Upper lobe of left lung (tissue), 6 donors: Measurements from ENCODE around the gene NAIF1. TPM values are rescaled to one million over a fixed set of nuclear protein-coding genes. Genes with fewer than 3 reads are reported as not detected.

Experiments
- ATAC-seq, 2 donors: fragments of 200-7000 bp; cut with Tn5 transposase; one replicate each; pipeline ENCODE4 v1.9.1; 2022; ENCODE audit warnings: mild to moderate bottlenecking in 2 of 2, moderate library complexity in 2 of 2; ENCODE audit not compliant: low FRiP score in 2 of 2
- DNase-seq, 2 donors: peaks; one replicate each; pipeline ENCODE4 v3.0.0-alpha.2; 2019 to 2020
- H3K27ac ChIP-seq, 4 donors: fragments of 200-600 bp; sonication (generic); one replicate each; pipeline ENCODE4 v1.5.1; 2016 to 2019
- H3K27me3 ChIP-seq, 4 donors: fragments of 200-600 bp; sonication (generic); one replicate each; pipeline ENCODE4 v1.5.1; 2017 to 2019
- H3K36me3 ChIP-seq, 4 donors: fragments of 200-600 bp; sonication (generic); one replicate each; pipeline ENCODE4 v1.5.1; 2016 to 2019
- H3K4me1 ChIP-seq, 4 donors: fragments of 200-600 bp; sonication (generic); one replicate each; pipeline ENCODE4 v1.5.1; 2018 to 2019
- H3K4me3 ChIP-seq, 4 donors: fragments of 200-600 bp; sonication (generic); one replicate each; pipeline ENCODE4 v1.5.1; 2017 to 2019; ENCODE audit warnings: mild to moderate bottlenecking in 2 of 4, moderate library complexity in 1 of 4
- H3K9me3 ChIP-seq, 4 donors: fragments of 200-600 bp; sonication (generic); one replicate each; pipeline ENCODE4 v1.5.1; 2018 to 2019
- EP300 ChIP-seq, 4 donors: sonication (generic); formaldehyde crosslinking; IDR thresholded peaks; one replicate each; pipeline ENCODE4 v1.5.1; 2017; ENCODE audit warnings: antibody characterized with exemption in 4 of 4, control low read depth in 2 of 4
- POLR2A ChIP-seq, 4 donors: fragments of 450-650 bp; IDR thresholded peaks; one replicate each; pipeline ENCODE4 v1.5.1; 2016 to 2017; ENCODE audit warnings: antibody characterized with exemption in 4 of 4, mild to moderate bottlenecking in 2 of 4
- POLR2AphosphoS5 ChIP-seq, 2 donors: sonication (generic); formaldehyde crosslinking; IDR thresholded peaks; one replicate each; pipeline ENCODE4 v1.5.1; 2017; ENCODE audit warnings: antibody characterized with exemption in 2 of 2
- WGBS, 2 donors: methylation state at CpG; one replicate each; pipeline ENCODE4 v1.1.5; 2017 to 2018; 5-methylcytosine and 5-hydroxymethylcytosine counted together
- total RNA-seq, 6 donors: library from RNA; depleted of rRNA in 4 of 6; stranded (reverse); fragments of >200 nt in 4 of 6; gene quantifications; one replicate each; pipeline versions ENCODE4 v1.1.0 to v1.2.1, GENCODE V29; 2016 to 2021
- TF ChIP-seq, protein P1 (sequence below), 6 experiments: fragments of 450-650 bp in 4 of 6; fragments of 200-600 bp in 2 of 6; sonication (generic) in 2 of 6; IDR thresholded peaks; one replicate each; pipeline ENCODE4 v1.5.1; 2016 to 2019; ENCODE audit warnings: antibody characterized with exemption in 6 of 6
- donor health status: DM: no; HTN: no; CAD: no; lungs with moderate emphysema.
- donor health status: DM: no; HTN: yes; CAD: no; lungs with severe emphysema.

Gene NAIF1
- total RNA-seq, 6 donors from 2014 or later, result 8.0 to 37.7 (median 13.0) TPM

DNA sequence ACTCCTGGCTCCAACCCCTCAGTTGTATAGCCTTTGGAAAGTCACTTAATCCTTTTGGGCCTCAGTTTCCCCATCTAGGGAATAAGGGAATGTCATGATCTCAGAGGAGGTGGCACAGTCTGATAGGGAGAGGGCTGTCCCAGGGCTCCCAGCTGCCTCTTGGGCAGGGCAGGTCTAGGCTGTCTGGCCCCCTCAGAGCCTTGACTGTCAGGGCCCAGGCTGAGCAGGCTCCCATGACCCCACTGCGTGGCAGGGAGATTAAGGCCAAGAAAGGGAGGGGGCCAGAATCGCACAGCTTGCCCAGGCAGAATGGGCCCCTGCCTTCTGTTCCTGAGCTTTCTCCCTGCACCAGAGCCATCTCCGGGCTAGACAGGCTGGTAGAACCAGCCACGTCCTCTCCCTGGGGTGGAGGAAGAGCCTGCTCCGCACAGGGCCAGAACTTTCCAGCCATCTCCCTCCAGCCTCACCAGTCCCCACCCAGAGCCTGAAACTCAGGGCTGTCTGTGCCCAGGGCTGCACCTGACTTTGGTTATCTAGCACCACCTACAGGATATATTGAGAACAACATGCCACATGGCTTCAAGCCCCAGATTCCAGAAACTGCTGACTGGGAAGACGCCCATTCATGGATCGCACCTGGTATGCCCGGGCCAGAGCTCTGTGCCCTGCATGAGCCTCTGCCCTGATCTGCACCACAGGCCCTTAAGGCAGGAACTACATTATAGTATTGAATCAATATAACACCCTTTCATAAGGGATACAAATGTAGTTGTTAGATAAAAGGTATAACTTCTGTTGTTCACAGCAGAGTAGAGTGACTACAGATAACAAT, 32.1 kb downstream of the NAIF1 start:
- ATAC-seq, result peak; percentile 95 to 97
- Histone ChIP-seq H3K4me1 (peaks cover 0 to 4% (median 0%) of the 10 kb centered on the region in 4 donors), H3K27ac (no peak overlapping the region), H3K36me3 (no peaks in the 10 kb centered on the region), H3K4me3 (no peak overlapping the region), H3K27me3 (no peaks in the 10 kb centered on the region), H3K9me3 (no peaks in the 10 kb centered on the region)
- peak in 1 of 2 donors; percentile 78 for DNase-seq
- TF ChIP-seq POLR2AphosphoS5 (IDR thresholded peaks at IDR 0.05), result no peak
- TF ChIP-seq, protein P1, sequence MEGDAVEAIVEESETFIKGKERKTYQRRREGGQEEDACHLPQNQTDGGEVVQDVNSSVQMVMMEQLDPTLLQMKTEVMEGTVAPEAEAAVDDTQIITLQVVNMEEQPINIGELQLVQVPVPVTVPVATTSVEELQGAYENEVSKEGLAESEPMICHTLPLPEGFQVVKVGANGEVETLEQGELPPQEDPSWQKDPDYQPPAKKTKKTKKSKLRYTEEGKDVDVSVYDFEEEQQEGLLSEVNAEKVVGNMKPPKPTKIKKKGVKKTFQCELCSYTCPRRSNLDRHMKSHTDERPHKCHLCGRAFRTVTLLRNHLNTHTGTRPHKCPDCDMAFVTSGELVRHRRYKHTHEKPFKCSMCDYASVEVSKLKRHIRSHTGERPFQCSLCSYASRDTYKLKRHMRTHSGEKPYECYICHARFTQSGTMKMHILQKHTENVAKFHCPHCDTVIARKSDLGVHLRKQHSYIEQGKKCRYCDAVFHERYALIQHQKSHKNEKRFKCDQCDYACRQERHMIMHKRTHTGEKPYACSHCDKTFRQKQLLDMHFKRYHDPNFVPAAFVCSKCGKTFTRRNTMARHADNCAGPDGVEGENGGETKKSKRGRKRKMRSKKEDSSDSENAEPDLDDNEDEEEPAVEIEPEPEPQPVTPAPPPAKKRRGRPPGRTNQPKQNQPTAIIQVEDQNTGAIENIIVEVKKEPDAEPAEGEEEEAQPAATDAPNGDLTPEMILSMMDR (IDR thresholded peaks at IDR 0.05), result peak; percentile 80 to 97 (median 94)
- 10 to 31% methylated on average over 2 to 8 of the region's 8 CpGs for WGBS, 2 donors

- H3K9me3 ChIP-seq, result no peaks in the 10 kb centered on the region
- TF ChIP-seq, protein P1 (IDR thresholded peaks at IDR 0.05), result no peak
- TF ChIP-seq EP300 (IDR thresholded peaks at IDR 0.05), result no peak
- no peak for TF ChIP-seq POLR2AphosphoS5 (IDR thresholded peaks at IDR 0.05)
- TF ChIP-seq POLR2A (IDR thresholded peaks at IDR 0.05), result no peak
- DNase-seq (no peak), ATAC-seq (no peak)
- no peaks in the 10 kb centered on the region for H3K27me3 ChIP-seq
- H3K27ac ChIP-seq, result no peak overlapping the region
- no peak overlapping the region for H3K4me3 ChIP-seq
- 88 to 89% methylated on average over 4 of the region's 4 CpGs for WGBS, 2 donors
- peaks cover 0 to 4% (median 0%) of the 10 kb centered on the region in 4 donors for H3K4me1 ChIP-seq
- no peaks in the 10 kb centered on the region for H3K36me3 ChIP-seq
Measured at GRCh38 chr9:128033609-128034008, 33.5 kb downstream of the NAIF1 start.

DNA sequence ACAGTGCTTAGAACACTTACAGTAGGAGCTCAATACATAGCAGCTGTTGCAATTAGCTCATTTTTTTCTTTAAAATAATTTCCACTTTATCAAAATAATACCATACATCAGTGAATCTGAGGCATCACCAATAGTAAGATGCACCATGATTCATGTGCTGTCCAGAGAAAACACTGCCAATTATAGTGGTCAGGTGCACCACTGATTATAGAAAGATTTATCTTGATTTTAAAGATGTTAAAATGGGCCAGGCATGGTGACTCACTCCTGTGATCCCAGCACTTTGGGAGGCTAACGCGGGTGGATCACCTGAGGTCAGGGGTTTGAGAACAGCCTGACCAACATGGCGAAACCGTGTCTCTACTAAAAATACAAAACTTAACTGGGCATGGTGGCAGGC, 39.4 kb downstream of the NAIF1 start:
- peaks cover 0 to 12% (median 4%) of the 10 kb centered on the region in 4 donors for H3K4me1 ChIP-seq
- H3K27ac ChIP-seq, result peak overlapping the region in 1 of 4 donors; percentile 54
- no peaks in the 10 kb centered on the region for H3K27me3 ChIP-seq
- no peaks in the 10 kb centered on the region for H3K9me3 ChIP-seq
- TF ChIP-seq, protein P1 (IDR thresholded peaks at IDR 0.05), result no peak
- no peak for TF ChIP-seq POLR2A (IDR thresholded peaks at IDR 0.05)
- TF ChIP-seq EP300 (IDR thresholded peaks at IDR 0.05), result no peak
- no peak for TF ChIP-seq POLR2AphosphoS5 (IDR thresholded peaks at IDR 0.05)
- no peak overlapping the region for H3K4me3 ChIP-seq
- 81% methylated on average over 4 of the region's 4 CpGs for WGBS, 2 donors
- ATAC-seq, result no peak
- DNase-seq, result no peak
- no peaks in the 10 kb centered on the region for H3K36me3 ChIP-seq

DNA sequence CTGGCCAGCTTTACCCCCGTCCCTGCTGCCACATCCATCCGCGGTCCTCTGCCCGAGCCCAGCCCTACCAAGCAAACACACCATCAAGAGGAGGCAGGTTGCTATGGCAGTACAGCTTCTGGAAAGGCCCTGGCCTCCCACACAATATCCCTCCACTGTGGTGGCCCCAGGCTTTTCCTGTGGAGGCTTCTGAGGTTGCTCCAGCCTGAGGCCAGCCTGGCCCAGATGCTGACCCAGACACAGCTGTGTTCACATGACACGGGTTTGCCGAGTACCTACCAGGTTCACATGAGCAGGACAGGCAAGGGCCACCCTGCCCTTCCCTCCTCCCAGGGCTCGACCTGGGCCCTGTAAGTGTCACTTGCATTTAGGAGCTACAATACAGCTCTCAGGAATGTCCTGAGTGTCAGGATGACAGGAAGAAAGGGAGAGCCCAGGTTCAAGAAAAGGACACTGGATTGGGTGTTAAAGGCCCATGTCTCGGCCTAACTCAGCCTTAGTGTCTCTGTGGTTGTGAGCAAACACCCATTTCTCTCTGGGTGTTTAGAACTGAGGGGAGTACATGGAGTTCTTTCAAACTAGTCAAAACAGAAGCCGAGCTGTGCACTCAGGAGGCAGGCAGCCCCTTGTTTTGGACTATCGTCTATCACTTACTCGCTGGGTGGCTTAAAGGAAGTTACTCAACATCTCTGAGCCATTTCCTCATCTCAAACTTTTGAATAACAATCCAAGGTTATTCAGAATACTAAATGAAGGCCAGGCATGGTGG, 40.2 kb downstream of the NAIF1 start:
- peak in 1 of 4 donors; percentile 18 for TF ChIP-seq POLR2A (IDR thresholded peaks at IDR 0.05)
- TF ChIP-seq, protein P1 (IDR thresholded peaks at IDR 0.05), result no peak
- H3K27me3 ChIP-seq, result no peaks in the 10 kb centered on the region
- ATAC-seq, result peak; percentile 23 to 35
- WGBS, 2 donors, result 56 to 61% methylated on average over 11 of the region's 11 CpGs
- no peaks in the 10 kb centered on the region for H3K9me3 ChIP-seq
- peak overlapping the region; percentile 54 to 80 (median 70) for H3K27ac ChIP-seq
- DNase-seq, result peak in 1 of 2 donors; percentile 27
- H3K4me3 ChIP-seq, result no peak overlapping the region
- H3K36me3 ChIP-seq, result no peaks in the 10 kb centered on the region
- H3K4me1 ChIP-seq, result peaks cover 0 to 12% (median 4%) of the 10 kb centered on the region in 4 donors
